Small intestine (tissue), 7 donors: ENCODE data around the gene ZNF211. TPM values are rescaled to one million over a fixed set of nuclear protein-coding genes. Genes with fewer than 3 reads are reported as not detected.

Experiments used
- DNase-seq, 2 donors: peaks; one replicate each; pipeline versions ENCODE4 v3.0.0 to v3.0.0-alpha.2; 2013
- FAIRE-seq: peaks from 2 replicates; lab custom pipeline; 2012; peaks lifted over from hg19 to GRCh38; lab: Jason Lieb, UNC
- H3K27ac ChIP-seq, 3 donors: one replicate each; pipeline ENCODE4 v1.5.1; 2013; ENCODE audit warnings: low read length in 2 of 3, mild to moderate bottlenecking in 2 of 3, control low read depth in 1 of 3, inconsistent platforms in 1 of 3, low read depth in 1 of 3, moderate library complexity in 1 of 3
- H3K27me3 ChIP-seq, 3 donors: one replicate each; pipeline ENCODE4 v1.6.1; 2013; ENCODE audit warnings: low read length in 3 of 3, inconsistent platforms in 1 of 3; ENCODE audit not compliant: control insufficient read depth in 3 of 3, insufficient read depth in 3 of 3
- H3K36me3 ChIP-seq, 3 donors: one replicate each; pipeline ENCODE4 v1.6.1; 2013; ENCODE audit warnings: low read length in 3 of 3, inconsistent platforms in 1 of 3, low read depth in 1 of 3, mild to moderate bottlenecking in 1 of 3, moderate library complexity in 1 of 3; ENCODE audit not compliant: control insufficient read depth in 3 of 3, insufficient read depth in 2 of 3
- H3K4me1 ChIP-seq, 3 donors: one replicate each; pipeline ENCODE4 v1.6.1; 2013; ENCODE audit warnings: low read length in 2 of 3, inconsistent platforms in 1 of 3, low read depth in 1 of 3, mild to moderate bottlenecking in 1 of 3, moderate library complexity in 1 of 3; ENCODE audit not compliant: control insufficient read depth in 3 of 3, insufficient read depth in 2 of 3
- H3K4me3 ChIP-seq, 3 donors: one replicate each; pipeline ENCODE4 v1.5.1; 2013; ENCODE audit warnings: low read length in 3 of 3, control low read depth in 1 of 3, inconsistent platforms in 1 of 3, low read depth in 1 of 3, mild to moderate bottlenecking in 1 of 3, moderate library complexity in 1 of 3
- H3K9me3 ChIP-seq, 2 donors: one replicate each; pipeline ENCODE4 v1.6.1; 2013; ENCODE audit warnings: low read depth in 1 of 2, low read length in 1 of 2; ENCODE audit not compliant: control insufficient read depth in 2 of 2, insufficient read depth in 1 of 2
- WGBS, 3 donors: extraction: QIAGEN DNeasy Blood & Tissue Kit; methylation state at CpG; one replicate each; pipeline ENCODE4 v1.1.7; 2013; 5-methylcytosine and 5-hydroxymethylcytosine counted together
- polyA plus RNA-seq, 4 donors: library from polyadenylated mRNA; stranded (reverse) in 3 of 4; unstranded in 1 of 4; fragments of 200-250 nt in 3 of 4; fragments of 120-200 nt in 1 of 4; gene quantifications; one replicate each; pipeline versions ENCODE4 v1.2.1 to v1.2.3, GENCODE V29; 2013
- donor health status: healthy with polysubstance abuse.
- donor health status: control.
- donor health status: control.
- donor health status: Bipolar disorder and iron deficiency.
- donor health status: healthy.

ZNF211 gene
- polyA plus RNA-seq, 4 donors = 4.3 to 20.0 (median 9.7) TPM

GRCh38 chr19:57643734-57644133, 10.8 kb downstream of the ZNF211 start:
- Histone ChIP-seq H3K27me3 (no peaks in the 10 kb centered on the region), H3K4me1 (no peaks in the 10 kb centered on the region), H3K9me3 (peaks cover 2 to 47% of the 10 kb centered on the region in 2 donors), H3K36me3 (peaks cover 19 to 28% (median 22%) of the 10 kb centered on the region in 3 donors), H3K27ac (no peak overlapping the region), H3K4me3 (no peak overlapping the region)
- FAIRE-seq = no peak
- DNase-seq = no peak

- H3K9me3 ChIP-seq = peaks cover 1 to 10% of the 10 kb centered on the region in 2 donors
- no peak for FAIRE-seq
- WGBS, 3 donors = 65 to 71% (median 69%) methylated on average over 6 of the region's 6 CpGs
Observed at GRCh38 chr19:57648331-57649003, 15.5 kb downstream of the ZNF211 start.

GRCh38 chr19:57651654-57651996, 18.7 kb downstream of the ZNF211 start:
- Histone ChIP-seq H3K27me3 (no peaks in the 10 kb centered on the region), H3K9me3 (peaks cover 1 to 12% of the 10 kb centered on the region in 2 donors), H3K4me1 (no peaks in the 10 kb centered on the region), H3K36me3 (no peaks in the 10 kb centered on the region), H3K4me3 (no peak overlapping the region), H3K27ac (no peak overlapping the region)
- no peak for DNase-seq
- WGBS, 3 donors = 39 to 56% (median 41%) methylated on average over 6 of the region's 6 CpGs
- FAIRE-seq = no peak

More at GRCh38 chr19:57648331-57649003, 15.5 kb downstream of the ZNF211 start:
- H3K27me3 ChIP-seq = no peaks in the 10 kb centered on the region
- DNase-seq = no peak
- H3K4me3 ChIP-seq = no peak overlapping the region
- H3K27ac ChIP-seq = no peak overlapping the region
- H3K36me3 ChIP-seq = no peaks in the 10 kb centered on the region
- H3K4me1 ChIP-seq = no peaks in the 10 kb centered on the region

- DNase-seq (no peak), FAIRE-seq (no peak)
- WGBS, 3 donors = 80 to 90% (median 88%) methylated on average over 2 of the region's 2 CpGs
- Histone ChIP-seq H3K4me3 (no peak overlapping the region), H3K27me3 (no peaks in the 10 kb centered on the region), H3K36me3 (no peaks in the 10 kb centered on the region), H3K27ac (no peak overlapping the region), H3K4me1 (no peaks in the 10 kb centered on the region), H3K9me3 (peaks cover 1 to 8% of the 10 kb centered on the region in 2 donors)
Observed at GRCh38 chr19:57653689-57654088, 20.7 kb downstream of the ZNF211 start.

- no peak for FAIRE-seq
- 32 to 68% (median 38%) methylated on average over 1 of the region's 1 CpG for WGBS, 3 donors
- H3K9me3 ChIP-seq = peaks cover 1 to 8% of the 10 kb centered on the region in 2 donors
Observed at GRCh38 chr19:57655443-57655842, 22.5 kb downstream of the ZNF211 start.

GRCh38 chr19:57656346-57656745, 23.4 kb downstream of the ZNF211 start:
- Histone ChIP-seq H3K9me3 (peaks cover 1 to 8% of the 10 kb centered on the region in 2 donors), H3K36me3 (no peaks in the 10 kb centered on the region), H3K27ac (no peak overlapping the region), H3K4me1 (no peaks in the 10 kb centered on the region), H3K27me3 (peaks cover 0 to 4% (median 0%) of the 10 kb centered on the region in 3 donors), H3K4me3 (no peak overlapping the region)
- FAIRE-seq (no peak), DNase-seq (no peak)
- 86 to 88% (median 88%) methylated on average over 1 of the region's 1 CpG for WGBS, 3 donors

More at GRCh38 chr19:57655443-57655842, 22.5 kb downstream of the ZNF211 start:
- Histone ChIP-seq H3K4me3 (no peak overlapping the region), H3K36me3 (no peaks in the 10 kb centered on the region), H3K4me1 (no peaks in the 10 kb centered on the region), H3K27ac (no peak overlapping the region), H3K27me3 (peaks cover 0 to 4% (median 0%) of the 10 kb centered on the region in 3 donors)
- DNase-seq = no peak

GRCh38 chr19:57664269-57665127, 31.5 kb downstream of the ZNF211 start:
- WGBS, 3 donors = 3 to 7% (median 5%) methylated on average over 44 to 64 of the region's 64 CpGs
- Histone ChIP-seq H3K27ac (peak overlapping the region in 2 of 3 donors; percentile 22 to 61), H3K36me3 (no peaks in the 10 kb centered on the region), H3K27me3 (peaks cover 0 to 6% (median 4%) of the 10 kb centered on the region in 3 donors), H3K4me1 (no peaks in the 10 kb centered on the region), H3K4me3 (peak overlapping the region in 2 of 3 donors; percentile 47 to 48), H3K9me3 (no peaks in the 10 kb centered on the region)
- FAIRE-seq = no peak
- DNase-seq = peak; percentile 37 to 84

- no peak for FAIRE-seq
- no peak for DNase-seq
- WGBS, 3 donors = 83 to 88% (median 87%) methylated on average over 9 of the region's 9 CpGs
Observed at GRCh38 chr19:57665261-57665806, 32.4 kb downstream of the ZNF211 start.

More at GRCh38 chr19:57665261-57665806, 32.4 kb downstream of the ZNF211 start:
- H3K36me3 ChIP-seq = no peaks in the 10 kb centered on the region
- H3K4me3 ChIP-seq = no peak overlapping the region
- no peaks in the 10 kb centered on the region for H3K4me1 ChIP-seq
- H3K27me3 ChIP-seq = peaks cover 0 to 4% (median 3%) of the 10 kb centered on the region in 3 donors
- H3K9me3 ChIP-seq = no peaks in the 10 kb centered on the region
- H3K27ac ChIP-seq = no peak overlapping the region
